C4-2B (cell line): ENCODE data around the gene OAF.

Experiments
- H3K27ac ChIP-seq: fragments of 450-650 bp; 2 replicates; pipeline ENCODE4 v1.5.1; 2017
- CTCF ChIP-seq: fragments of 450-650 bp; conservative IDR thresholded peaks from 2 replicates; pipeline ENCODE4 v1.5.1; 2017; ENCODE audit warnings: mild to moderate bottlenecking
- ZFX ChIP-seq: fragments of 450-650 bp; IDR thresholded peaks from 2 replicates; pipeline ENCODE4 v1.6.1; 2017

Gene OAF

GRCh38 chr11:120208001-120208441 lies 2.8 kb upstream of the OAF start:
- TF ChIP-seq CTCF, result no peak
- no peak for TF ChIP-seq ZFX

GRCh38 chr11:120208777-120209176 lies 2.1 kb upstream of the OAF start:
- H3K27ac ChIP-seq, result no peak overlapping the region
- TF ChIP-seq ZFX, result no peak
- no peak for TF ChIP-seq CTCF

More at GRCh38 chr11:120208001-120208441, 2.8 kb upstream of the OAF start:
- peak overlapping the region; percentile 29; the same call in 1 of the 2 replicates for H3K27ac ChIP-seq

GRCh38 chr11:120209746-120210625 lies 846 bp upstream of the OAF start:
- TF ChIP-seq CTCF (no peak), ZFX (no peak)
- peak overlapping the region; percentile 67 for H3K27ac ChIP-seq

GRCh38 chr11:120211522-120212258 lies 858 bp downstream of the OAF start:
- peak overlapping the region; percentile 67 for H3K27ac ChIP-seq
- TF ChIP-seq CTCF (no peak), ZFX (no peak)

- H3K27ac ChIP-seq, result no peak overlapping the region
- TF ChIP-seq ZFX (no peak), CTCF (no peak)
Measured at GRCh38 chr11:120212259-120212878, 1.5 kb downstream of the OAF start.

- H3K27ac ChIP-seq, result no peak overlapping the region
- TF ChIP-seq ZFX (no peak), CTCF (no peak)
Measured at GRCh38 chr11:120212926-120213325, 2.1 kb downstream of the OAF start.

GRCh38 chr11:120214581-120214980 lies 3.7 kb downstream of the OAF start:
- no peak overlapping the region for H3K27ac ChIP-seq
- no peak for TF ChIP-seq ZFX
- no peak for TF ChIP-seq CTCF
